ENCODE results near the gene MAP1A.

The MAP1A gene

DNA sequence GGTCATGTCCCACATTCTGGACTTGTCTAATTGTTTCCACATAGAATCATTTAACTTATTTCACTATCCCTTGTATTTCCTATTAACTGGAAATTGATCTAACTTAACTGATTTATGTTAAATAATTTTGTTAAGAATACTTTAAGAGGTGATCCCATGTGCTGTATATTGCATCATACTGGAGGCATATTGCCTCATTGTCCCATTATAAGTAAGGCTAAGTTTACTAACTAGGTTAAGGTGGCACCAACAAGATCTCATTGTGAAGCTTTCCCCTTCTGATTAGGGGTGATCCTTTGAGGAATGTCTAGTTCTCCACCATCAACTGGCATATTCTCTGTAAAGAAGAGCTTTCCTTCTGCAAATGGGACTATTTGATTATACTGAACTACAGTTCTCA is 24.4 kb downstream of the MAP1A start:
- TF ChIP-seq, protein P1, sequence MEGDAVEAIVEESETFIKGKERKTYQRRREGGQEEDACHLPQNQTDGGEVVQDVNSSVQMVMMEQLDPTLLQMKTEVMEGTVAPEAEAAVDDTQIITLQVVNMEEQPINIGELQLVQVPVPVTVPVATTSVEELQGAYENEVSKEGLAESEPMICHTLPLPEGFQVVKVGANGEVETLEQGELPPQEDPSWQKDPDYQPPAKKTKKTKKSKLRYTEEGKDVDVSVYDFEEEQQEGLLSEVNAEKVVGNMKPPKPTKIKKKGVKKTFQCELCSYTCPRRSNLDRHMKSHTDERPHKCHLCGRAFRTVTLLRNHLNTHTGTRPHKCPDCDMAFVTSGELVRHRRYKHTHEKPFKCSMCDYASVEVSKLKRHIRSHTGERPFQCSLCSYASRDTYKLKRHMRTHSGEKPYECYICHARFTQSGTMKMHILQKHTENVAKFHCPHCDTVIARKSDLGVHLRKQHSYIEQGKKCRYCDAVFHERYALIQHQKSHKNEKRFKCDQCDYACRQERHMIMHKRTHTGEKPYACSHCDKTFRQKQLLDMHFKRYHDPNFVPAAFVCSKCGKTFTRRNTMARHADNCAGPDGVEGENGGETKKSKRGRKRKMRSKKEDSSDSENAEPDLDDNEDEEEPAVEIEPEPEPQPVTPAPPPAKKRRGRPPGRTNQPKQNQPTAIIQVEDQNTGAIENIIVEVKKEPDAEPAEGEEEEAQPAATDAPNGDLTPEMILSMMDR (IDR thresholded peaks at IDR 0.05; ENCODE audit: extremely low read depth, insufficient read depth, missing control alignments) = no peak
- in situ Hi-C loops (cut with MboI; ENCODE audit: low pct_unique_long_range_greater_than_20kb, low sequenced_read_pairs, unreplicated experiment) = no loop called here
- DNase-seq (ENCODE audit: low spot score) = no peak

GRCh38 chr15:43544266-43544665 is 26.9 kb downstream of the MAP1A start:
- DNase-seq (ENCODE audit: low spot score) = no peak
- TF ChIP-seq, protein P1 (IDR thresholded peaks at IDR 0.05; ENCODE audit: extremely low read depth, insufficient read depth, missing control alignments) = no peak
- in situ Hi-C loops (cut with MboI; ENCODE audit: low pct_unique_long_range_greater_than_20kb, low sequenced_read_pairs, unreplicated experiment) = no loop called here

DNA sequence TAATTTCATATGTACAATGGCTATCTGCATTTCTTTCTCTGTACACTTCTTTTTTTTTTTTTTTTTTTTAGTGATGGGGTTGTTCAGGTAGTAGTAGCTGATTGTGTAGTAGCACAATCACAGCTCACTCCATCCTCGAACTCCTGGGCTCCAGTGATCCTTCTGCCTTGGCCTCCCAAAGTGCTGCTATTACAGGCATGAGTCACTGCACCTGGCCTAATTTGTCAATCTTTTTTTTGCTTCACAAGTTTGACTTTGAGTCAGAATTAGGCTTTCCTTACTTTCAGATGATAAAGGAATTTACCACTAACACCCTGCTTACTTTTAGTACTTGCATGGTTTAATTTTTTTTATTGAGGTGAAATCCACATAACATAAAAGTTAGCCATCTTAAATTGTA is 28.0 kb downstream of the MAP1A start:
- no peak for DNase-seq (ENCODE audit: low spot score)
- in situ Hi-C loops (cut with MboI; ENCODE audit: low pct_unique_long_range_greater_than_20kb, low sequenced_read_pairs, unreplicated experiment) = no loop called here
- TF ChIP-seq, protein P1 (IDR thresholded peaks at IDR 0.05; ENCODE audit: extremely low read depth, insufficient read depth, missing control alignments) = no peak

GRCh38 chr15:43547539-43547938 is 30.1 kb downstream of the MAP1A start:
- in situ Hi-C loops (cut with MboI; ENCODE audit: low pct_unique_long_range_greater_than_20kb, low sequenced_read_pairs, unreplicated experiment) = no loop called here
- DNase-seq (ENCODE audit: low spot score) = no peak
- TF ChIP-seq, protein P1 (IDR thresholded peaks at IDR 0.05; ENCODE audit: extremely low read depth, insufficient read depth, missing control alignments) = no peak

- TF ChIP-seq, protein P1 (IDR thresholded peaks at IDR 0.05; ENCODE audit: extremely low read depth, insufficient read depth, missing control alignments) = no peak
- DNase-seq (ENCODE audit: low spot score) = no peak
- in situ Hi-C loops (cut with MboI; ENCODE audit: low pct_unique_long_range_greater_than_20kb, low sequenced_read_pairs, unreplicated experiment) = no loop called here
These were observed 33.3 kb downstream of the MAP1A start for GRCh38 chr15:43550527-43551363.

- TF ChIP-seq, protein P1 (IDR thresholded peaks at IDR 0.05; ENCODE audit: extremely low read depth, insufficient read depth, missing control alignments) = no peak
- in situ Hi-C loops (cut with MboI; ENCODE audit: low pct_unique_long_range_greater_than_20kb, low sequenced_read_pairs, unreplicated experiment) = no loop called here
- no peak for DNase-seq (ENCODE audit: low spot score)
These were observed 34.8 kb downstream of the MAP1A start for GRCh38 chr15:43552256-43552655.
